Hematopoietic multipotent progenitor cell treated with erythropoietin and hydrocortisone succinate and interleukin-3 and kit ligand, for 8 days (in vitro differentiated cells): ENCODE data around the gene ANK2.

Source experiments
- DNase-seq: peaks from one replicate; pipeline ENCODE4 v3.0.0-alpha.2; 2015

Gene ANK2

DNA sequence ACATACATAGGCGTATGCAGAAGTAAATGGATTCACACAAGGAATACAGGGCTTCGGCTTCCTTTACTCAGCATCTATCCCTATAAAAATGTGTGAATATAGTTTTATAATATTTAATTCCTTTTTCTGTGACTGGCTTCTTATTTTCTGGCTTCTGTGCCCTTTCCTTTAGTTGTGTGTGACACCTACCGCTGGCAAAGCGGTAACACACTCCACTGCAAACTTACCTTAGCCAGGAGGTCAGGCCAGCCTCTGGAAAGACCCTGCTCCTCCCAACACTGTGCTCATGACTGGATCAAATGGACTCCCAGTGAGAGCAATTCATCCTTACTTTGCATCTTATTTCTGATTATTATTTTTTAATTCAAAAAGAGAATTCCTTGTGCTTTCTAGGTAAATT, 244.2 kb downstream of the ANK2 start:
- no peak for DNase-seq

DNA sequence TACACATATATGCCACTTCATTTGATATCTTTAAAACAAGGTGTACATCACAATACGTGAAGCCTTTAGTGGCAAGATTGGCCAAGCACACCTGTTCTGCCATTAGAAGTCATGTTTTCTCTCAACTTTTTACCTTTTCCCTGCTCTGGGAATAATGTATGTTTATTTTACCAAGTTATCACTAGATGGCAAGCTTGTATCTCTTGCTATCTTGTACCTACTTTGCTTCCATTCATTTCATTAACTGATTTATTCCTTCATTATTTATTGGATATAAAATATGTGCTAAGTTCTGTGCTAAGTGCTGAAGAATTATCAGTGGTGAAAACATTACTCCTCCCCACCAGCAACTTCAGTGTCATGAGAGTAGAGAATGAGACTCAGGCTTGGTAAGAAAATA, 245.5 kb downstream of the ANK2 start:
- DNase-seq, result no peak

GRCh38 chr4:113300471-113300928, 251.0 kb downstream of the ANK2 start:
- no peak for DNase-seq

- no peak for DNase-seq
These were observed 252.6 kb downstream of the ANK2 start for GRCh38 chr4:113302051-113302450.

DNA sequence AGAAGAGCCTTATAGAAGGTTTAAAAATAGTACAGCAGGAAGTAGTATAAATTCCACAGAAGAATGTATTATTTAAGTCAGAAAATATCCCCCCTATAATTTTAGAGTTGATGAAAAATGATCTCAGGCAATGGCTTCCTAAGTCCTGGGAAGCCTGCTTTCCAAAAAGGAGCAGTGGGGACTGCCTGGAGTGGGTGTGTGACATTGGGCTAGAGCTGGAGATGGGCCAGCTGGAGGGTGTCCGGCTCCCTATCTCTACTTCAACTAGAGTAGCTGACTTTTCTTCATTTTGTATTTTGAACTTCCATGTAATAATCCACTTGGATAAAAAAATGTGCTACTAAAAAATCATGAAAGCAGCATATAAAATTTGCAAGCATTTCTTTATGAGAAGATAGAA, 253.9 kb downstream of the ANK2 start:
- no peak for DNase-seq

GRCh38 chr4:113311047-113311446, 261.6 kb downstream of the ANK2 start:
- no peak for DNase-seq

DNA sequence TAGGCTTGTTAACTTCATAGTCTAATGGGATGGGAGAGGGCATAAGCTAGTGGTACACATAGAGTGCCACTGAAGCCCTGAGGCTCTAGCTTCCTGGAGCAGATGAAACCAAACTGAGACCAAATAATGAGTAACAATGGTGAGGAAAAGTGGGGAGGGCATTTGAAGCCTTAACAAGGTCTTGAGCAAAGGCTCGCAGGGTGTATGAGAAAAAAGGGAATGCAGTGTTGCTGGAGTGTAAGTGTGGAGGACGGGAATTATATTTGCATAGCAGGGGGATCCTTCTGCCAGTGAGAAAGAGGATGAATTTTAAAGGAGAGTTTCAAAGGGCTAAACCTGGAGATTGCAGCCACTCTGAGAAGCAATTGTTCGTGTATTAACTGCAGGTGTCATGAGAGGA, 263.1 kb downstream of the ANK2 start:
- no peak for DNase-seq

GRCh38 chr4:113314426-113314825, 265.0 kb downstream of the ANK2 start:
- no peak for DNase-seq

DNA sequence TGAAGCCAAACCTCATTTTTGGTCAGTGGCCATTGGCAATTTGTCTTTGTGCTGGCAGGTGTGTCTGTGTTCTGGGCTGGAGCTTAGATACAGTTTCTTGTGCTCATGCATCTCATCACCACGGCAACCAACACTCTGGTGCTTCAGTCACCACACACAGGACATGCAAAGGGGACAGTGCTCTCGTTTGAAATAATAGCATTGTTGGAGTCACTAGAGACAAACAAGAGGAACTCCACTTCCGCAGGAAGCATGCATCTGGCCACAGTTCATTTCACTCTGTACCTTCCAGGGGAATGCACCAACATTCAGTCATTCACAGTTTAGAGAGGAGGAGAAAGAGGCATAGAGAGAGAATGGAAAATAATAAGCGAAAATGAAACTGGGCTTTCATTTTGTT, 267.4 kb downstream of the ANK2 start:
- DNase-seq, result no peak

DNA sequence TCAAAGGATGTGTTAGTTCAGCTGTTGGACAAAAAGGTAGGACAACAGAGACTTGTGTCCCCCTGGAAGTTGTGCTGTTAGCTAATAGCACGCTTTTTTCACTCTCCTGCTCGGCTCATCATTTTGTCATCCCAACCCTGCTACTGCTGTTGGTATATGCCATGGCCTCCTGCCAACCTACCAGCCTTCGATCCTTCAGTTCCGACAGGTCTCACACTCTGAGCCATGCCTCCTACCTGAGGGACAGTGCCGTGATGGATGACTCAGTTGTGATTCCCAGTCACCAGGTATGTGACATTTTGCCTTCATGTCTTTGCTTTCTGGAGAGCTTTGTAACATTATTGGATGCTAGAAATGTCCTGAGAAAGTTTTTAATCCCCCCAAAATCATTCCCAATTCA, 268.1 kb downstream of the ANK2 start:
- no peak for DNase-seq

DNA sequence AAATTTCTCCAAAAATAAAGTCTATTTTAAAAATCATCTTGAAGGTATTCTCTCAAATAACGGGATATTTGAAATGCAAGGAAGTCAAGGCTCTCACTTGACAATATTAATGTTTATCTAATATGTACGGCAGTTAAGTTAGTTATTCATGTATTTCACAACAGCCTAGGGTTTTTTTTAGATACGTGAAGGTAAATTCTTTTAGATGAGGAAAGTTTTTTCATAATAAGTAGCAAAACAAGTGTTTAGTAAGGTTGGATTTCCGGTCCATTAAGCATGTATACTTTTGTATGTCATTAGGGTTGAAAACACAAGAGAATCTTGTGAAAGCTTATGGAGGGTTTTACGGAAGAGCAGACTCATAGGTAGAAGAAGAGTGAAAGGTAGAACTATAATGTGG, 273.3 kb downstream of the ANK2 start:
- DNase-seq, result no peak

DNA sequence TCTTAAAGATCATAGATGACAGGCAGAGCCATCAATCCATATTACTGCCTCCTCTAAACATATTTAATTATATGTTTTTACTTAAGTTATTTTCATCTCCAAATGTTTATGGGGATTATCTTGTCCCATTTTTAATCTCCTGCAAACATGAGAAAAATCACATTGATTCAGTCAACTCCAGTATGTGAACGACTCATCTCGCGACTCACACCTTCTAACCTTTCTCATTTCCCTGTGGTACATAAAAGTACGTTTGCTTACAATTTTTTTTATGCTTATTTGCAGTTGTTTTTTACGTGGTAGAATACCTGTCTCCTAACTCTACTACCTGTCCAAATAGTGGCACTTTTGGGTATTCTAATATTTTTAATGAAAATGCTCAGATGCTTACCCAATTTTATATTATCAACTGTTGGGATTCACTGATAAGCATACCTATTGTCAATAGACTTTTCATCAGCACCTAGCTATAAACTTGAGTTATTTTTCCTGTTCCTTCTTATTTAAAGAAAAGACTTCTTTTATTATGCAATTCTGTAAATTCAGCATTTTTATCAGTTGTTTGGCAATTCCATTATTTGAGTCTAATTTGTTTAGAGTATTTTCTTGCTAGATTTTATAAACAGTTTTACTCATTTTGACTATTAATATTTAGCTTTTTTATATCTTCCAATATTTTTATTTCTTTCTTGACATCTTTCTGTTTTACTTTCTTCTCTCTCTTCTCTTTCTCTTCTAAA, 276.6 kb downstream of the ANK2 start:
- no peak for DNase-seq

DNA sequence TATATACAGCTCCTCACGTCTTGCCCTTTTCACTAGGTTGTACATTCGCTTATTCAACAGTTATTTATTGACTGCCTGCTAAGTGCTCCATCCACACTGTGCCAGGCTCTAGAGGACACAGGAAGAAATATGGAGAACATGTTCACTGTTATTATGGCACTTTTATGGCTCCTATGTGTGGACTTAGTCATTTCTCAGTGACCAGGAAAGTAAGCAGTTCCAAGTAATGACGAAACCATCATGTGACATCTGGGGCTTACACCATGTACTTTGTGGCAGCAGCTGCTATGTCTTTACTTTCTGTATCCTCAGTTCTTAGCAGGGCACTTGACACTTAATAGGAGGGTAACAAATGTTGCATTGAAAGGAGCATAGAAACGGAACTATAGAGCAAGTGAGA, 278.0 kb downstream of the ANK2 start:
- DNase-seq, result no peak

GRCh38 chr4:113328514-113328913, 279.1 kb downstream of the ANK2 start:
- peak; percentile 5 for DNase-seq

GRCh38 chr4:113330200-113330599, 280.7 kb downstream of the ANK2 start:
- no peak for DNase-seq

GRCh38 chr4:113331811-113332210, 282.4 kb downstream of the ANK2 start:
- DNase-seq, result no peak

DNA sequence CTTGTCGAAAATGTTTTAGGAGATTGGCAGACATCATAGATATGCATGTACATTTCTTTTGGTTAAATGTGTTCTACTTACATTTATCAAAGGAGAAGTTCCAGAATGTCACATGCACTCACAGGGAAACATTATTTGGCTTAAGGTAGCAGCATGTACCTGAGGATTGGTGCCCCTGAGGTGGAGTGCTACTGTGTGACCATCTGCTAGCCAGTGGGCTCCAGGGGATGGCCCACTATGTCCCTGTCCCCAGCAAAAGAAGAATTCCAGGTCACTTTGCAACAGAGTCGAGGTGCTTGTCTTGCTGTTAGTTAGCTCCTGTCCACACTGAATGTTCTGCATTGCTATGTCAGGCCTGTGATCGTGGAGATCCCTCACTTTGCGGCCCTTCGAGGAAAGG, 283.2 kb downstream of the ANK2 start:
- no peak for DNase-seq

DNA sequence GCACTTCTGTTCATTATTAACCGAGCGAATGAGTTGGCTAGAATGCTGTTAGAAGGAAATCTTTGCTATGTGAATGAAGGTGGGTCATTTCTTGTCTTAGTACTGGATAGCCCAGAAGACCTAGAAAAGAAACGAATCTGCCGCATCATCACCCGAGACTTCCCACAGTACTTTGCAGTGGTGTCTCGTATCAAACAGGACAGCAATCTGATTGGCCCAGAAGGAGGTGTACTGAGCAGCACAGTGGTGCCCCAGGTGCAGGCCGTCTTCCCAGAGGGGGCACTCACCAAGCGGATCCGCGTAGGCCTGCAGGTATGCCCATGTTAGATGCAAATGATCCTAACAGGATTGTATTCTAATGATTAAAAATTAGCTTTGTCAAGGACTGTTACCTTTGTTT, 286.3 kb downstream of the ANK2 start:
- DNase-seq, result no peak

GRCh38 chr4:113336556-113336955, 287.1 kb downstream of the ANK2 start:
- no peak for DNase-seq

GRCh38 chr4:113339430-113339813, 290.0 kb downstream of the ANK2 start:
- no peak for DNase-seq

GRCh38 chr4:113344100-113344499, 294.6 kb downstream of the ANK2 start:
- no peak for DNase-seq

- DNase-seq, result no peak
These were observed 297.8 kb downstream of the ANK2 start for GRCh38 chr4:113347245-113347644.

- DNase-seq, result no peak
These were observed 300.0 kb downstream of the ANK2 start for GRCh38 chr4:113349430-113349829.

DNA sequence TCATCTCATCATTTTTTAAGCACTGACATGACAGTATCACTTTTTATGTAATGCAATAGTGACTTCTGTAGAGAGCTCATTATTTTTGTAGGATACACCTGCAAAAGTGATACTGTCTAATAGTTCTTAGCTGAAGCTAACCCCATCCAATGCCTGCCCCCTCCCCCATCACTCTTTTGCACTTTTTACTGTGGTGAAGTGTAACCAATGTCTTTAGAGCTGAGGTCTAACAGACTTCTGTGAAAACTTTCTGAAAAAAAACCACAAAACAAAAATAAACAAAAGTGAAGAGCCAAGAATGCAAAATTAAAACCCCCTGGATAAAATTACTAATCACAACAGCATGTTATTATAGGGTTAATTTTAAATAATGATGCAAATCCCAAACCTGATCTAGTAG, 301.1 kb downstream of the ANK2 start:
- DNase-seq, result no peak
